GM23338 (cell line): ENCODE measurements around the gene BBX. TPM values are rescaled to one million over a fixed set of nuclear protein-coding genes. Genes with fewer than 3 reads are reported as not detected.

ENCODE experiments used
- ATAC-seq: fragments of 200-7000 bp; cut with Tn5 transposase; 3 replicates; pipeline ENCODE4 v1.9.1; 2020
- DNase-seq: peaks from one replicate; pipeline ENCODE4 v3.0.0-alpha.2; 2015; ENCODE audit warnings: low spot score
- H2AFZ ChIP-seq: fragments of 200-600 bp; sonication (generic); 2 replicates; pipeline ENCODE4 v1.8.0; 2016; ENCODE audit warnings: antibody characterized with exemption, mild to moderate bottlenecking, moderate library complexity
- H3F3A ChIP-seq: fragments of 200-600 bp; sonication (generic); replicated peaks from 2 replicates; pipeline ENCODE4 v1.8.0; 2017; ENCODE audit warnings: antibody characterized with exemption, mixed run types, low read depth
- H3K27ac ChIP-seq: fragments of 200-600 bp; sonication (generic); 2 replicates; pipeline ENCODE4 v1.6.1; 2016; ENCODE audit warnings: low read depth
- H3K27me3 ChIP-seq: fragments of 200-600 bp; sonication (generic); 2 replicates; pipeline ENCODE4 v1.8.0; 2016; ENCODE audit warnings: mild to moderate bottlenecking, mixed run types, moderate library complexity; ENCODE audit not compliant: insufficient read depth
- H3K36me3 ChIP-seq: fragments of 200-600 bp; sonication (generic); 2 replicates; pipeline ENCODE4 v1.8.0; 2016; ENCODE audit warnings: mild to moderate bottlenecking; ENCODE audit not compliant: insufficient read depth
- H3K4me1 ChIP-seq: fragments of 200-600 bp; sonication (generic); 2 replicates; pipeline ENCODE4 v1.8.0; 2016; ENCODE audit warnings: mild to moderate bottlenecking, moderate library complexity; ENCODE audit not compliant: insufficient read depth
- H3K4me2 ChIP-seq: fragments of 200-600 bp; sonication (generic); 2 replicates; pipeline ENCODE4 v1.7.1; 2017; ENCODE audit warnings: mixed run types
- H3K4me3 ChIP-seq: fragments of 200-600 bp; sonication (generic); 2 replicates; pipeline ENCODE4 v1.6.1; 2016; ENCODE audit warnings: mixed run types
- H3K79me2 ChIP-seq: fragments of 200-600 bp; sonication (generic); replicated peaks from 2 replicates; pipeline ENCODE4 v1.8.0; 2017; ENCODE audit warnings: mild to moderate bottlenecking; ENCODE audit not compliant: insufficient read depth
- H3K9me2 ChIP-seq: fragments of 200-600 bp; sonication (generic); 2 replicates; pipeline ENCODE4 v1.8.0; 2017; ENCODE audit not compliant: insufficient read depth
- H4K20me1 ChIP-seq: fragments of 200-600 bp; sonication (generic); replicated peaks from 2 replicates; pipeline ENCODE4 v1.8.0; 2017; ENCODE audit warnings: mild to moderate bottlenecking; ENCODE audit not compliant: insufficient read depth
- H3K27ac Mint-ChIP-seq: 2 replicates; pipeline ENCODE4 v1.8.0; 2020; ENCODE audit warnings: inconsistent platforms, mild to moderate bottlenecking, moderate library complexity, mixed read lengths
- H3K27me3 Mint-ChIP-seq: 3 replicates; pipeline ENCODE4 v1.8.0; 2022; ENCODE audit warnings: low read depth, mild to moderate bottlenecking, moderate library complexity, mixed read lengths, inconsistent platforms; ENCODE audit not compliant: insufficient read depth, poor library complexity
- H3K36me3 Mint-ChIP-seq: 3 replicates; pipeline ENCODE4 v1.8.0; 2021; ENCODE audit warnings: low read depth, mild to moderate bottlenecking, inconsistent platforms, moderate library complexity, mixed read lengths
- H3K4me1 Mint-ChIP-seq: 3 replicates; pipeline ENCODE4 v1.8.0; 2020; ENCODE audit warnings: mild to moderate bottlenecking, inconsistent platforms, mixed read lengths
- H3K4me3 Mint-ChIP-seq: 3 replicates; pipeline ENCODE4 v1.8.0; 2021; ENCODE audit warnings: moderate library complexity, mild to moderate bottlenecking, inconsistent platforms, mixed read lengths
- H3K9me3 Mint-ChIP-seq: 3 replicates; pipeline ENCODE4 v1.8.0; 2020; ENCODE audit warnings: moderate library complexity, mild to moderate bottlenecking, inconsistent platforms, mixed read lengths
- CREB1 ChIP-seq: fragments of 250-450 bp; sonication (Bioruptor Pico); IDR thresholded peaks from 2 replicates; pipeline ENCODE4 v1.5.0; 2020; ENCODE audit warnings: low read depth, mild to moderate bottlenecking, moderate library complexity
- CTCF ChIP-seq, 2 experiments: fragments of 200-600 bp in 1 of 2; sonication (generic) in 1 of 2; conservative IDR thresholded peaks; 2 replicates each; pipeline versions ENCODE4 v1.5.1 to v1.6.1; 2016 to 2017; ENCODE audit warnings: antibody characterized with exemption in 2 of 2, low read depth in 2 of 2, mild to moderate bottlenecking in 2 of 2, moderate library complexity in 1 of 2
- EZH2 ChIP-seq: fragments of 200-600 bp; sonication (generic); IDR thresholded peaks from one replicate; pipeline ENCODE4 v1.8.0; 2017; ENCODE audit warnings: antibody characterized with exemption, mild to moderate bottlenecking, low read depth; ENCODE audit not compliant: unreplicated experiment
- JUNB ChIP-seq: IDR thresholded peaks from one replicate; pipeline ENCODE4 v1.6.1; 2016; ENCODE audit warnings: antibody characterized with exemption; ENCODE audit not compliant: unreplicated experiment
- NANOG ChIP-seq: IDR thresholded peaks from 2 replicates; pipeline ENCODE4 v1.6.1; 2016; ENCODE audit warnings: antibody characterized with exemption, borderline replicate concordance
- POLR2AphosphoS5 ChIP-seq: IDR thresholded peaks from 2 replicates; pipeline ENCODE4 v1.6.1; 2016; ENCODE audit warnings: antibody characterized with exemption, low read depth
- REST ChIP-seq: IDR thresholded peaks from one replicate; pipeline ENCODE4 v1.6.1; 2018; ENCODE audit warnings: antibody characterized with exemption; ENCODE audit not compliant: unreplicated experiment
- STAT1 ChIP-seq: IDR thresholded peaks from one replicate; pipeline ENCODE4 v1.6.1; 2016; ENCODE audit warnings: antibody characterized with exemption; ENCODE audit not compliant: unreplicated experiment
- ZNF331 ChIP-seq: fragments of 250-450 bp; sonication (Bioruptor Pico); IDR thresholded peaks from 2 replicates; pipeline ENCODE4 v1.5.0; 2020; ENCODE audit warnings: low read depth, mild to moderate bottlenecking, moderate library complexity
- ZNF462 ChIP-seq: fragments of 250-450 bp; sonication (Bioruptor Pico); IDR thresholded peaks from 2 replicates; pipeline ENCODE4 v1.5.0; 2020; ENCODE audit warnings: mild to moderate bottlenecking, moderate library complexity
- polyA plus RNA-seq: library from polyadenylated mRNA; unstranded; fragments of >200 nt; fragmentation: Nextera tagmentation; extraction: Ambion mirVana; gene quantifications from 2 replicates; pipeline ENCODE4 v1.2.1, GENCODE V29; 2016
- total RNA-seq: library from RNA; depleted of rRNA; stranded (reverse); fragments of >200 nt; shearing (Covaris generic); gene quantifications from 2 replicates; pipeline ENCODE4 v1.2.3, GENCODE V29; 2014
- TF ChIP-seq, protein P1 (sequence below): IDR thresholded peaks from 2 replicates; pipeline ENCODE4 v1.6.1; 2016; ENCODE audit warnings: antibody characterized with exemption

BBX gene
- total and polyA plus RNA-seq, 2 experiments from 2014 or later = 35.2 to 44.1 TPM

GRCh38 chr3:107816107-107816506 lies 293.3 kb downstream of the BBX start:
- TF ChIP-seq ZNF462 (no peak), EZH2 (no peak), JUNB (no peak), NANOG (no peak), CTCF (conservative IDR thresholded peaks at IDR 0.05; ENCODE audit: low read depth in 2 of 2) (no peak), ZNF331 (CRISPR knock-in tag) (no peak), POLR2AphosphoS5 (no peak), STAT1 (no peak), CREB1 (no peak), REST (no peak)
- TF ChIP-seq, protein P1, sequence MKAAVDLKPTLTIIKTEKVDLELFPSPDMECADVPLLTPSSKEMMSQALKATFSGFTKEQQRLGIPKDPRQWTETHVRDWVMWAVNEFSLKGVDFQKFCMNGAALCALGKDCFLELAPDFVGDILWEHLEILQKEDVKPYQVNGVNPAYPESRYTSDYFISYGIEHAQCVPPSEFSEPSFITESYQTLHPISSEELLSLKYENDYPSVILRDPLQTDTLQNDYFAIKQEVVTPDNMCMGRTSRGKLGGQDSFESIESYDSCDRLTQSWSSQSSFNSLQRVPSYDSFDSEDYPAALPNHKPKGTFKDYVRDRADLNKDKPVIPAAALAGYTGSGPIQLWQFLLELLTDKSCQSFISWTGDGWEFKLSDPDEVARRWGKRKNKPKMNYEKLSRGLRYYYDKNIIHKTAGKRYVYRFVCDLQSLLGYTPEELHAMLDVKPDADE = no peak
- H3K27ac ChIP-seq = no peak overlapping the region
- Mint-ChIP-seq H3K27me3 (peaks cover 7% of the 10 kb centered on the region), H3K4me1 (peaks cover 18% of the 10 kb centered on the region), H3K9me3 (no peaks in the 10 kb centered on the region), H3K27ac (no peak overlapping the region), H3K4me3 (no peak overlapping the region), H3K36me3 (no peaks in the 10 kb centered on the region)
- no peak overlapping the region for H3K4me3 ChIP-seq
- peaks cover 3% of the 10 kb centered on the region; the same call in 1 of the 2 replicates for H3K4me1 ChIP-seq
- H3K9me2 ChIP-seq = no peaks in the 10 kb centered on the region
- DNase-seq (no peak), ATAC-seq (no peak)
- H3K36me3 ChIP-seq = no peaks in the 10 kb centered on the region
- H3F3A ChIP-seq = no peaks in the 10 kb centered on the region
- no peak overlapping the region for H2AFZ ChIP-seq
- H3K4me2 ChIP-seq = no peak overlapping the region
- no peaks in the 10 kb centered on the region for H3K79me2 ChIP-seq
- H3K27me3 ChIP-seq = no peaks in the 10 kb centered on the region
- no peaks in the 10 kb centered on the region for H4K20me1 ChIP-seq
